ENCODE measurements around the gene C5.

- TF ChIP-seq POLR2A (IDR thresholded peaks at IDR 0.05) (no peak), CTCF (IDR thresholded peaks at IDR 0.05) (no peak)
These were observed 3.5 kb upstream of the C5 start for GRCh38 chr9:121053544-121053943.
